Osteoblast (primary cell): ENCODE data around the gene KAT6B. TPM values are rescaled to one million over a fixed set of nuclear protein-coding genes. Genes with fewer than 3 reads are reported as not detected.

Experiments used
- DNase-seq: peaks from one replicate; pipeline ENCODE4 v3.0.0; 2011; ENCODE audit warnings: low spot score, mixed read lengths; ENCODE audit not compliant: insufficient read length; ENCODE audit errors: missing footprints
- H2AFZ ChIP-seq: 2 replicates; pipeline ENCODE4 v1.6.0; 2011; ENCODE audit warnings: mild to moderate bottlenecking, low read length
- H3K27ac ChIP-seq: 2 replicates; pipeline ENCODE4 v1.5.1; 2011; ENCODE audit warnings: mild to moderate bottlenecking, low read depth, low read length, moderate library complexity
- H3K27me3 ChIP-seq: 2 replicates; pipeline ENCODE4 v1.6.0; 2012; ENCODE audit warnings: mild to moderate bottlenecking, control low read depth, inconsistent platforms, low read length, moderate library complexity; ENCODE audit not compliant: insufficient read depth
- H3K36me3 ChIP-seq: 2 replicates; pipeline ENCODE4 v1.5.1; 2011; ENCODE audit warnings: mild to moderate bottlenecking, low read length, control low read depth, moderate library complexity; ENCODE audit not compliant: insufficient read depth
- H3K4me1 ChIP-seq: 2 replicates; pipeline ENCODE4 v1.5.1; 2011; ENCODE audit warnings: mild to moderate bottlenecking, low read length, control low read depth, moderate library complexity; ENCODE audit not compliant: insufficient read depth
- H3K4me2 ChIP-seq: 2 replicates; pipeline ENCODE4 v1.6.0; 2011; ENCODE audit warnings: mild to moderate bottlenecking, low read length; ENCODE audit not compliant: insufficient read depth
- H3K4me3 ChIP-seq: fragments of 200-600 bp; sonication (generic); 3 replicates; pipeline ENCODE4 v1.5.1; 2012; ENCODE audit warnings: mild to moderate bottlenecking, low read length, inconsistent platforms; ENCODE audit not compliant: insufficient read depth
- H3K79me2 ChIP-seq: 2 replicates; pipeline ENCODE4 v1.6.0; 2012; ENCODE audit warnings: mild to moderate bottlenecking, low read length, control low read depth, inconsistent platforms; ENCODE audit not compliant: insufficient read depth
- H3K9me3 ChIP-seq: 2 replicates; pipeline ENCODE4 v1.5.1; 2011; ENCODE audit warnings: low read depth, low read length, control low read depth
- H4K20me1 ChIP-seq: 2 replicates; pipeline ENCODE4 v1.6.0; 2012; ENCODE audit warnings: mild to moderate bottlenecking, low read length, control low read depth; ENCODE audit not compliant: insufficient read depth
- CTCF ChIP-seq: IDR thresholded peaks from 2 replicates; pipeline ENCODE4 v1.5.1; 2011; ENCODE audit warnings: mild to moderate bottlenecking, low read depth, low read length, moderate library complexity; ENCODE audit errors: extremely low read depth
- total RNA-seq: library from RNA; depleted of rRNA; stranded (reverse); fragments of >200 nt; gene quantifications from 2 replicates; pipeline ENCODE4 v1.2.3, GENCODE V29; 2012

KAT6B gene
- total RNA-seq, 1 donor = 24.6 TPM

GRCh38 chr10:74839708-74840107, 13.3 kb downstream of the KAT6B start:
- peaks cover 69% of the 10 kb centered on the region for H3K79me2 ChIP-seq
- H3K9me3 ChIP-seq = no peaks in the 10 kb centered on the region

GRCh38 chr10:74841265-74841973, 15.0 kb downstream of the KAT6B start:
- Histone ChIP-seq H4K20me1 (peaks cover 14% of the 10 kb centered on the region), H3K27me3 (no peaks in the 10 kb centered on the region), H3K79me2 (peaks cover 64% of the 10 kb centered on the region), H3K4me3 (no peak overlapping the region), H3K9me3 (no peaks in the 10 kb centered on the region), H3K27ac (peak overlapping the region; percentile 23), H2AFZ (no peak overlapping the region), H3K4me1 (peaks cover 14% of the 10 kb centered on the region), H3K4me2 (no peak overlapping the region), H3K36me3 (peaks cover 8% of the 10 kb centered on the region)
- TF ChIP-seq CTCF = no peak
- DNase-seq = peak; percentile 6

More at GRCh38 chr10:74839708-74840107, 13.3 kb downstream of the KAT6B start:
- Histone ChIP-seq H3K4me1 (peaks cover 14% of the 10 kb centered on the region), H3K4me2 (no peak overlapping the region), H3K27ac (no peak overlapping the region), H3K36me3 (peaks cover 8% of the 10 kb centered on the region), H3K27me3 (no peaks in the 10 kb centered on the region), H2AFZ (no peak overlapping the region), H3K4me3 (no peak overlapping the region), H4K20me1 (peaks cover 23% of the 10 kb centered on the region)
- no peak for TF ChIP-seq CTCF
- DNase-seq = no peak

GRCh38 chr10:74842301-74842954, 16.0 kb downstream of the KAT6B start:
- no peaks in the 10 kb centered on the region for H3K9me3 ChIP-seq
- no peak overlapping the region for H3K4me2 ChIP-seq
- no peak for TF ChIP-seq CTCF
- peak overlapping the region; percentile 23 for H3K27ac ChIP-seq
- DNase-seq = no peak
- no peak overlapping the region for H3K4me3 ChIP-seq
- H3K36me3 ChIP-seq = peaks cover 8% of the 10 kb centered on the region
- peaks cover 14% of the 10 kb centered on the region for H3K4me1 ChIP-seq
- H2AFZ ChIP-seq = no peak overlapping the region
- peaks cover 59% of the 10 kb centered on the region for H3K79me2 ChIP-seq
- no peaks in the 10 kb centered on the region for H3K27me3 ChIP-seq
- H4K20me1 ChIP-seq = peaks cover 14% of the 10 kb centered on the region

GRCh38 chr10:74846958-74847357, 20.6 kb downstream of the KAT6B start:
- peaks cover 13% of the 10 kb centered on the region for H3K36me3 ChIP-seq
- H3K9me3 ChIP-seq = no peaks in the 10 kb centered on the region
- peaks cover 4% of the 10 kb centered on the region for H3K4me1 ChIP-seq
- H3K27me3 ChIP-seq = no peaks in the 10 kb centered on the region
- H3K4me2 ChIP-seq = no peak overlapping the region
- TF ChIP-seq CTCF = no peak
- DNase-seq = no peak
- H3K27ac ChIP-seq = no peak overlapping the region
- peaks cover 55% of the 10 kb centered on the region for H3K79me2 ChIP-seq
- no peak overlapping the region for H3K4me3 ChIP-seq
- no peak overlapping the region for H2AFZ ChIP-seq
- H4K20me1 ChIP-seq = peaks cover 16% of the 10 kb centered on the region
